Muscle layer of colon (tissue), 2 donors: Measurements from ENCODE around the gene QRFPR.

Experiments
- H3K27ac ChIP-seq: one replicate; pipeline ENCODE4 v1.7.0; 2013; ENCODE audit warnings: low read depth, mild to moderate bottlenecking, low read length, moderate library complexity
- H3K27me3 ChIP-seq, 2 donors: one replicate each; pipeline ENCODE4 v1.7.0; 2013; ENCODE audit warnings: low read length in 2 of 2, mild to moderate bottlenecking in 2 of 2; ENCODE audit not compliant: insufficient read depth in 2 of 2, control insufficient read depth in 1 of 2
- H3K36me3 ChIP-seq: one replicate; pipeline ENCODE4 v1.7.0; 2013; ENCODE audit warnings: mild to moderate bottlenecking, low read length; ENCODE audit not compliant: insufficient read depth
- H3K4me1 ChIP-seq: one replicate; pipeline ENCODE4 v1.7.0; 2013; ENCODE audit warnings: mild to moderate bottlenecking, low read length; ENCODE audit not compliant: insufficient read depth
- H3K4me3 ChIP-seq, 2 donors: one replicate each; pipeline ENCODE4 v1.7.0; 2013; ENCODE audit warnings: low read length in 2 of 2, low read depth in 1 of 2, mild to moderate bottlenecking in 1 of 2, moderate library complexity in 1 of 2
- H3K9ac ChIP-seq: one replicate; pipeline ENCODE4 v1.7.0; 2013; ENCODE audit warnings: low read length
- H3K9me3 ChIP-seq: one replicate; pipeline ENCODE4 v1.7.0; 2013; ENCODE audit warnings: mild to moderate bottlenecking, low read length
- donor health status: abdominal sarcoma.
- donor health status: Adenocarcinoma of cecum.

The QRFPR gene

DNA sequence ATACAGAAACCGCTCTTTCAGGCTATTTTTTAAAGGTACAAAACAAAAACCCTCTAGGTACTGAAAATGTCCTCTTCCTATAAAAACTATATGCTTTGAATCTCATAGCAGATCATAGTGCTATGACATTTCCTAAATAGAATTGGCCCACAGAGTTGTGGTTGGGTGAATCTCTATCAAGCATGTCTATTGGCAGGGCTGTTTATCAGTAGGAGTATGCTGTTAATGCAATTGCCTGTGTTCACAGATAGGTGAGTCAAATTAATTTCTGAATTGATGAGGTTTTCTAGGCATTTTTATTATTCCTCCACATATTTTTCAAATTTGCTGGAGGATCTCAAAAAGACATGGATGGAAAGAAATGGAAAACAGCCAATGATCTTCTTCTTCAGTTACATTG, 73.9 kb downstream of the QRFPR start:
- no peaks in the 10 kb centered on the region for H3K4me1 ChIP-seq
- no peak overlapping the region for H3K9ac ChIP-seq
- no peaks in the 10 kb centered on the region for H3K27me3 ChIP-seq
- H3K36me3 ChIP-seq: no peaks in the 10 kb centered on the region
- no peak overlapping the region for H3K27ac ChIP-seq
- no peak overlapping the region for H3K4me3 ChIP-seq
- no peaks in the 10 kb centered on the region for H3K9me3 ChIP-seq

DNA sequence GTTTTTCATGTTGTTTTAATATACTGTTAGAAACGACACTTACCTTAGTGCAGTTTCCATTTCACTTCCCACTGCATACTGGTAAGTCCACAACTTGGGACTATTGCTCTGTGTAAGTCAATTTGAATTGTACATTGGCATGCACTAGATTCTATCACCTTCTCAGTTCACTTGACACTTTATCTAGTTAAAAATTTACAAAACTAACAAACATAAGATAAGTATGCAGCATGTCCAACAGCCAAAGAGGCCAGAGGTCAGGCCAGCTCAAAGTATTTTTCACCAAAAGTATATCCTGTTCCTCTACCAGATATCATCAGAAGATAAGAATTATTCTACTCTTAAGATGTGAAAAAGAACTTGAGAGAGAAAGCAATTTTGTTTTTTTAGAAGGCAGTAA, 75.9 kb downstream of the QRFPR start:
- H3K36me3 ChIP-seq: no peaks in the 10 kb centered on the region
- H3K4me1 ChIP-seq: no peaks in the 10 kb centered on the region
- H3K27ac ChIP-seq: no peak overlapping the region
- H3K27me3 ChIP-seq: no peaks in the 10 kb centered on the region
- no peaks in the 10 kb centered on the region for H3K9me3 ChIP-seq
- H3K4me3 ChIP-seq: no peak overlapping the region
- H3K9ac ChIP-seq: no peak overlapping the region

DNA sequence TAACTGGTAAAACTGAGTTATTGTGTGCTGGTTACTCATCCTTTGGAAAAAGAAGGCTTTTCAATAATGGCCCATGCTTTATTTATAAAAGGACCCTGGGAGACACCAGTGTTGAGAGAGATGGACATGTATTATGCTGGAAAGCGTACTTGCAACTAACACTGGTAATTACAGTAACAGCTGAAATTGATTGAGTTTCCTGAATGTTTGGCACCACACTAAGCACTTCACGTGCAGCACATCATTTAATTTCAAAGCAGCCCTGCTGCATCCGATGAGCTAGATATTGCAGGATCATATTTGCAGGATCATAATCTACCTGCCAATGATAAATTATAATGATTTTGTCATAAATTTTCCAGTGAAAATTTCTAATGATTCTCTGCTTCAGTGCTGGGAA, 81.5 kb downstream of the QRFPR start:
- Histone ChIP-seq H3K9ac (no peak overlapping the region), H3K36me3 (no peaks in the 10 kb centered on the region), H3K27me3 (no peaks in the 10 kb centered on the region)

DNA sequence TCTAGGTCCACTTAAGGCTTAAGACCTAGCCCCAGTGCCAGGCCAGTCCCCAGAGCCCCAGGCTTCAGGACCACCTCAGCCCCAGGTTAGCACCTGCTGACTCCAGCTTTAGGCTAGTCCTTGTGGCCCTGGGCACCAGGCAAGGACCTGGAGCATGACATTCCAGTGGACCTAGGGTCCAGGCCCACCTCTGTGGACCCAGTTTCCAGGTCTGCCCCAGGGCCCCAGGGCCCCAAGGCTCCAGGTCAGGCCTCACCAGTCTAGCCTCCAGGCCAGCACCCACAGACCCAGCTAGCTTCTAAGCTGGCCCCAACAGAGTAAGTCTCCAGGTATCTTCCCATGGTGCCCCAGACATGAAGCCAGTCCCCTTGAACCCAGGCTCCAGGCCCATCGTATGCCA, 97.5 kb downstream of the QRFPR start:
- no peaks in the 10 kb centered on the region for H3K9me3 ChIP-seq
- no peaks in the 10 kb centered on the region for H3K36me3 ChIP-seq
- H3K9ac ChIP-seq: no peak overlapping the region
- H3K27me3 ChIP-seq: no peaks in the 10 kb centered on the region
- no peak overlapping the region for H3K4me3 ChIP-seq
- no peak overlapping the region for H3K27ac ChIP-seq
- H3K4me1 ChIP-seq: no peaks in the 10 kb centered on the region

More for the DNA sequence above, 81.5 kb downstream of the QRFPR start:
- H3K4me1 ChIP-seq: no peaks in the 10 kb centered on the region
- H3K9me3 ChIP-seq: no peaks in the 10 kb centered on the region
- no peak overlapping the region for H3K4me3 ChIP-seq
- no peak overlapping the region for H3K27ac ChIP-seq

DNA sequence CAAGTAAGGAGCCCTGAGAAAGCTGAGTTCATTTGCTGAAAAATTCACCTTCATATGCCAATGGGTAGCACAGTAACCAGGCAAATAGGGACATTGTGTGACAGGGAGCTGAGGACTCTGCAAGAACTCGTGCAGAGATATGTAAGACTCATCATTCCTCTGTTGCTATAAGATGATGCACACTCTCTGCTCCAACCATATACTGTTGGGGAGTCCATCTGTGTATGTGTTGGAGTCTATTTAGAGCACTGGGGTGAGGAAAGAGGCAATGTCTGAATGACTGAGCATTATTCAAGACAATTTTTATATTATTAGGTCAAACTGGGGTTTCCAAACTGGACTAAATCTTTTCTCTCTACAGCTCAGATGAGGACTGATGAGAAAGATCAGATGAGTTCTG, 100.4 kb downstream of the QRFPR start:
- Histone ChIP-seq H3K9me3 (no peaks in the 10 kb centered on the region), H3K36me3 (no peaks in the 10 kb centered on the region), H3K4me1 (no peaks in the 10 kb centered on the region), H3K4me3 (no peak overlapping the region), H3K27ac (no peak overlapping the region), H3K27me3 (no peaks in the 10 kb centered on the region), H3K9ac (no peak overlapping the region)

DNA sequence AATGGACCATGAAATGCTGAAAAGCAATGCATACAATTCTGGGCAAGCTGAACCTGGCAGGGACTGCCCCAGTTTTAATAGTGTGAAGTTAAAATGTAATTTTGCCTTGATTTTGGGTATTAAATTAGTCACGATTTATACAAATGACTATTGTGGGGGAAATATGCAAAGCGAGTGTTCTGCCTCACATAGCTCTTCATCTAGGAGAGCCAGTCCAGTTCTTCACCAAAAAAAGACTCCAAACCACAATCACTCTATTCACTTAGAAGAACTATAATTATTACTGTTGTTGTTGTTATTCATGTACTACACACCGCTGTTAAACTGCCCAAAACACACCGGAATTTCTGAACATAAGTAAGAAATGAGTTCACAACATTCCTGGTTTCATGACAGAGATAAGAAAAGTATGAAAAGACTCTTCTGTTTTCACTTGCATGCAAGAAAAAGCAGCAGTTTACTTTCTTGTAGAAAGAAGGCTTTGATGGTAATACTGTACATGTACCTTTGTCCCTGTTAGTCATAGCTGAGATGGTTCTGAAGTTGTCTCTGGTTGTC, 101.9 kb downstream of the QRFPR start:
- Histone ChIP-seq H3K9ac (no peak overlapping the region), H3K36me3 (no peaks in the 10 kb centered on the region), H3K4me1 (no peaks in the 10 kb centered on the region), H3K27ac (no peak overlapping the region), H3K9me3 (no peaks in the 10 kb centered on the region), H3K4me3 (no peak overlapping the region), H3K27me3 (no peaks in the 10 kb centered on the region)
